Measurements from ENCODE around the gene GNA12.

DNA sequence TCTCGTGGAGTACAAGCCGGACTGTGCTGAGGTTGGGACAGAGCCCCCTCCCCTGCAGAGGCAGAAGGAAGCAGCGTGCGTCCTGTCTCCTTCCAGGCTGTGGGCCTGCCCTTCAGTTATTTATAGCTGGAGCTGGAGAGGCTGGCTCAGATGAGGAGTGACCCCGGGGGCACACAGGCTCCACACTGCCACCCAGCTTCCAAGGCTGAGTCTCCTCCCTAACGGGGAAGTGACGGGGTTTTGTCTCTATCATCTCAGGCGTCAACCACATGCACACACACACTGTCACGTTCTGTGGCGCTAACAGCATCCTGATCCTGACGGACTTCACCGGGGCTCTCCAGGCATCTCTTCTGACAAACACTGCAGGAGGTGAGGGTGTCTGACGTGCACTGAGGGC is 130.7 kb downstream of the GNA12 start:
- TF ChIP-seq, protein P1, sequence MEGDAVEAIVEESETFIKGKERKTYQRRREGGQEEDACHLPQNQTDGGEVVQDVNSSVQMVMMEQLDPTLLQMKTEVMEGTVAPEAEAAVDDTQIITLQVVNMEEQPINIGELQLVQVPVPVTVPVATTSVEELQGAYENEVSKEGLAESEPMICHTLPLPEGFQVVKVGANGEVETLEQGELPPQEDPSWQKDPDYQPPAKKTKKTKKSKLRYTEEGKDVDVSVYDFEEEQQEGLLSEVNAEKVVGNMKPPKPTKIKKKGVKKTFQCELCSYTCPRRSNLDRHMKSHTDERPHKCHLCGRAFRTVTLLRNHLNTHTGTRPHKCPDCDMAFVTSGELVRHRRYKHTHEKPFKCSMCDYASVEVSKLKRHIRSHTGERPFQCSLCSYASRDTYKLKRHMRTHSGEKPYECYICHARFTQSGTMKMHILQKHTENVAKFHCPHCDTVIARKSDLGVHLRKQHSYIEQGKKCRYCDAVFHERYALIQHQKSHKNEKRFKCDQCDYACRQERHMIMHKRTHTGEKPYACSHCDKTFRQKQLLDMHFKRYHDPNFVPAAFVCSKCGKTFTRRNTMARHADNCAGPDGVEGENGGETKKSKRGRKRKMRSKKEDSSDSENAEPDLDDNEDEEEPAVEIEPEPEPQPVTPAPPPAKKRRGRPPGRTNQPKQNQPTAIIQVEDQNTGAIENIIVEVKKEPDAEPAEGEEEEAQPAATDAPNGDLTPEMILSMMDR (IDR thresholded peaks at IDR 0.05) = no peak
- TF ChIP-seq POLR2A (IDR thresholded peaks at IDR 0.05) = no peak
